ENCODE results near the gene RBM10. TPM values are rescaled to one million over a fixed set of nuclear protein-coding genes. Genes with fewer than 3 reads are reported as not detected.

Gene RBM10
- total RNA-seq, 1 donor from 2014 or later, result 52.4 TPM

DNA sequence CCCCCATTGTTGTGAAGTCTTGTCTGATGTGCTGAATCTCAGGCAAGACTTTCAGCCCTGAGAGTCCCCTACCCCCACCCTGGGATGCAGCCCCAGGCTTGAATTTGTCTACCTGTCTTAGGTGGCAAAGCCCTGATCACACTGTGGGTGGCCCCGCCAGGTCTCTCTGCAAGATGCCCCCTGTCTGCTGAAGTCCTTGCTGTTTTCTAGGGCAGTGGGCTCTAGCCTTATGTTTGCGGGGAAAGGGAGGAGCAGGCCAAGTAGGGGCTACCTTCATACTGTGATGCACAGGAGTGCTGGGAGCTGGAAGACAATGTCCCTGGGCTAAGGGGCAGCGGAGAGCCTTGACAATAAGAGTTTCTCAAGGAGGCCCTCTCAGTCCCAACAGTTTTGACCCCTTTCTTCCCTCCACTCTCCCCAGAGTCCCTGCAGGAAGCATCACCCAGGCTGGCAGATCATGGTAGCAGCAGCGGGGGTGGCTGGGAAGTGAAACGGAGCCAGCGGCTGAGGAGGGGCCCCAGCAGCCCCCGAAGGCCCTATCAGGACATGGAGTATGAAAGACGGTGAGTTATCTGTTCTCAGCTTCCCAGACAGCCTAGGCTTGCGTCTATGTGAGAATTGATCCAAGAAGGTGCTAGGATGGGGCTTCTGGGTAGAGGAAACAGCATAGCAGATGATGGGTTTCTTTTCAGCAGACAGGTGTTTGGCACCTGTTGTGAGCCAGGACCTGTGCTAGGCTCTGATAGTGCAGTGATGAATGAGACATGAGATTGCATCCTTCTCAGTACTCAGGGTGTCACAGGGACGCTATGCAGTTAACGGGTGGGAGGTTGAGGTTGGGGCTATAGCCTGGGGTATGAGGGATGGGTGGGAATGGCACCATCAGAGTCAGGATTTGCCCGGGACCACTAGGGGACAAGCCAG, 2.2 kb downstream of the RBM10 start:
- no peaks in the 10 kb centered on the region for H3K36me3 ChIP-seq
- intact Hi-C loops (cut with DNase I), result loop anchor here (10.0 kb wide), 1 partner anchor 218 kb away; no protein-coding TSS in a partner anchor
- H3K4me3 ChIP-seq, result peak overlapping the region; percentile 64 to 66
- TF ChIP-seq, protein P1, sequence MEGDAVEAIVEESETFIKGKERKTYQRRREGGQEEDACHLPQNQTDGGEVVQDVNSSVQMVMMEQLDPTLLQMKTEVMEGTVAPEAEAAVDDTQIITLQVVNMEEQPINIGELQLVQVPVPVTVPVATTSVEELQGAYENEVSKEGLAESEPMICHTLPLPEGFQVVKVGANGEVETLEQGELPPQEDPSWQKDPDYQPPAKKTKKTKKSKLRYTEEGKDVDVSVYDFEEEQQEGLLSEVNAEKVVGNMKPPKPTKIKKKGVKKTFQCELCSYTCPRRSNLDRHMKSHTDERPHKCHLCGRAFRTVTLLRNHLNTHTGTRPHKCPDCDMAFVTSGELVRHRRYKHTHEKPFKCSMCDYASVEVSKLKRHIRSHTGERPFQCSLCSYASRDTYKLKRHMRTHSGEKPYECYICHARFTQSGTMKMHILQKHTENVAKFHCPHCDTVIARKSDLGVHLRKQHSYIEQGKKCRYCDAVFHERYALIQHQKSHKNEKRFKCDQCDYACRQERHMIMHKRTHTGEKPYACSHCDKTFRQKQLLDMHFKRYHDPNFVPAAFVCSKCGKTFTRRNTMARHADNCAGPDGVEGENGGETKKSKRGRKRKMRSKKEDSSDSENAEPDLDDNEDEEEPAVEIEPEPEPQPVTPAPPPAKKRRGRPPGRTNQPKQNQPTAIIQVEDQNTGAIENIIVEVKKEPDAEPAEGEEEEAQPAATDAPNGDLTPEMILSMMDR (IDR thresholded peaks at IDR 0.05), result no peak
- DNase-seq (ENCODE audit: low spot score in 2 of 2), result no peak
- peak overlapping the region; percentile 44 to 59 for H3K27ac ChIP-seq
- no peaks in the 10 kb centered on the region for H3K9me3 ChIP-seq
- no peaks in the 10 kb centered on the region for H3K4me1 ChIP-seq
- H3K27me3 ChIP-seq, result no peaks in the 10 kb centered on the region

DNA sequence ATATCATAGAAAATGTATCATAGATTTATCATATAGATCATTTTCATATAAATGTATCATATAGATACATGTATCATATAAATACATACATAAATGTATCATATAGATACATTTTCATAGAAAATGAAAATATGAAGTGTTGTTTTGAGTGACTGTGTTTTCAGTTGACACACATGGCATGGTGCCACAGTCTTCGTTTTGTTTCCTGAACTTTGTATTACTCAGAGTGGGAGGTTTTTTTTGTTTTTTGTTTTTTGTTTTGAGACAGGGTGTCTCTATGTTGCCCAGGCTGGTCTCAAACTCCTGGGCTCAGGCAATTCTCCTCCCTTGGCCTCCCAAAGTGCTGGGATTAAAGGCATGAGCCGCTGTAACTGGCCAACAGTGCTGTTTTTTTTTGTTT, 3.9 kb downstream of the RBM10 start:
- Histone ChIP-seq H3K36me3 (no peaks in the 10 kb centered on the region), H3K27me3 (no peaks in the 10 kb centered on the region), H3K4me1 (no peaks in the 10 kb centered on the region), H3K4me3 (no peak overlapping the region), H3K9me3 (no peaks in the 10 kb centered on the region), H3K27ac (no peak overlapping the region)
- no peak for DNase-seq (ENCODE audit: low spot score in 2 of 2)
- intact Hi-C loops (cut with DNase I), result loop anchor here (10.0 kb wide), 1 partner anchor 216 kb away; no protein-coding TSS in a partner anchor
- TF ChIP-seq, protein P1 (IDR thresholded peaks at IDR 0.05), result no peak

DNA sequence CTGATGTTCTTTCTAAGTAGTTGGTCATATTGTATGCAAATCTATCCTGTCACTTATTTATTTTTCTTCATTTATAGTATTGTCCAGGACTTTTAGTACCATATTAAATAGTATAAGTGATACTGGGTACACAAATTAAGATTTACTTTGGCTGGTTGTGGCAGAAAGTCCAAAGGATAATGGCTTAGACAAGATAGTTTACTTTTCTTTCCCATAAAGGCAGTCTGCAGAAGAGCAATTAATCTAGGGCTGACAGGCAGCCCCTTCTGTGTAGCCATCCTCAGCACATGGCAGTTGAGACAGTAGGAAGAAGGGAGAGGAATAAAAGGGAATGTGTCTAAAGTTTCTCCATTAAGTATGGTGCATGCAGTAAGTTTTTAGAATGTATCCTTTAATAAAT, 6.4 kb downstream of the RBM10 start:
- no peak for DNase-seq (ENCODE audit: low spot score in 2 of 2)
- intact Hi-C loops (cut with DNase I), result no loop called here
- H3K27ac ChIP-seq, result no peak overlapping the region
- H3K9me3 ChIP-seq, result no peaks in the 10 kb centered on the region
- no peaks in the 10 kb centered on the region for H3K27me3 ChIP-seq
- no peaks in the 10 kb centered on the region for H3K36me3 ChIP-seq
- TF ChIP-seq, protein P1 (IDR thresholded peaks at IDR 0.05), result no peak
- H3K4me3 ChIP-seq, result no peak overlapping the region
- no peaks in the 10 kb centered on the region for H3K4me1 ChIP-seq

DNA sequence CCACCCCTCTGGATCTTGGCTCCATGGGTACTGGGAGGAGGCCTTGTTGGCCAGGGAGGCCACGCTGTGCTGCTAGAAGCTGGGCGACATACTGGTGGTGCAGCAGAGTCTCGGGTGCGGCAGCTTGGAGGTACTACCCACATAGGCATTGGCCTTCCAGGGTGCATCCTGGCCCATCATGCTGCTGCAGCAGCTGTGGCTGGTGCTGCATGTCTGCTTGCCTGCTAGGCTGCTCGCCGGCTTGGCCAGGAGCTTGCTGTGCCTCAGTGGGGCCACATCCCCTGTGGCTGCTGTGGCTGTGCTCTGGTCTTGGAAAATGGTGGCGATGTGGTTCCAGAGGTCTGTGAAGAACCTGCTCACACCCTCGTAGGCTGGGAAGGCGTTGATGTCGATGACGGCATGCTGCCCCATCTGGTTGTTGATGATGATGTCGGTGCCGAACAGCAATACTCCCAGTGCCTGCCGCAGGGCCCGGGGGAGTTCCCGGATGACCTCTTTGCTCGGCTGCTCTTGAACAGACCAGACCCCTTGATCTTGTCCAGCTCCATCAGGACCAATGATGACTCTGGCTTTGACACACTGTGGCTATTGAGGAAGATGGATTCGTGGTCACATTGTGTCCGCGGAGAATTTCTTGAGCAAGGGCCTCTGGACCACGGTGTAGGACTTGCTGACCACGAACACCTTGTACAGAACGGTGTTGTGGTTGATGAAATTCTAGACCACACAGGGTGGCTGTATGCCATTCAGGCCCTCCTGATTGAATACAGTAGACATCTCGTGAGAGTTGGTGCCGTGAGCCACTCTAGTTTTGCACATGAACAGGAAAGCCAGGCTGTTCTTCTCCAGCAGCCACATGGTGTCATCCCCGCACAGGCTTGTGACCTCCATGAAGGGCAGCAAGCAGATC, 11.8 kb downstream of the RBM10 start:
- Histone ChIP-seq H3K27ac (no peak overlapping the region), H3K27me3 (no peaks in the 10 kb centered on the region), H3K4me3 (no peak overlapping the region), H3K9me3 (no peaks in the 10 kb centered on the region), H3K36me3 (no peaks in the 10 kb centered on the region), H3K4me1 (no peaks in the 10 kb centered on the region)
- TF ChIP-seq, protein P1 (IDR thresholded peaks at IDR 0.05), result no peak
- no peak for DNase-seq (ENCODE audit: low spot score in 2 of 2)
- intact Hi-C loops (cut with DNase I), result no loop called here

DNA sequence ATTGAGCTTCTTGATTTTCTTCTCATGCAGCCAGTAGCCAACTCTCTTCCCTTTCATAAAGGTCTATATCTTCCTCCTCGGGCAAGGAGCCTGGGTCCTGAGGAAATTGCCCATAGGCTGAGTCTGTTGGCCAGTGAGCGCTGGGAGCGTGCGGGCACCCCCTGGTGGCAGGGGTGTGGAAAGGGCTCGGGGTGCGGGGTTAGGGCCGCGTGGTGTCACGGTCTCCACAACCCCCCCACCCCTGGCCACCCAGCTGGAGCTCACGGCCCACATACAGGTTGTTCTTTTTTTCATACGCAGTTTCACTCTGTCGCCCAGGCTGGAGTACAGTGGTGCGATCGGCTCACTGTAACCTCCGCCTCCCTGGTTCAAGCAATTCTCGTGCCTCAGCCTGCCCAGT, 13.1 kb downstream of the RBM10 start:
- TF ChIP-seq, protein P1 (IDR thresholded peaks at IDR 0.05), result no peak
- H3K4me3 ChIP-seq, result no peak overlapping the region
- no peaks in the 10 kb centered on the region for H3K27me3 ChIP-seq
- no peak overlapping the region for H3K27ac ChIP-seq
- H3K4me1 ChIP-seq, result no peaks in the 10 kb centered on the region
- no peaks in the 10 kb centered on the region for H3K9me3 ChIP-seq
- no peak for DNase-seq (ENCODE audit: low spot score in 2 of 2)
- intact Hi-C loops (cut with DNase I), result no loop called here
- no peaks in the 10 kb centered on the region for H3K36me3 ChIP-seq

Data from ascending aorta (tissue), 2 donors.